H1 (cell line): Measurements from ENCODE around the gene ZNF598. TPM values are rescaled to one million over a fixed set of nuclear protein-coding genes. Genes with fewer than 3 reads are reported as not detected.

ENCODE experiments used
- CTCF ChIA-PET: fragments of 300-600 bp; sonication (Branson Sonifier 250); formaldehyde crosslinking; loops from one replicate; lab custom pipeline; 2021; ENCODE audit not compliant: partially characterized antibody; lab: Charles Lee
- POLR2A ChIA-PET: fragments of 300-600 bp; sonication (Branson Sonifier 250); formaldehyde crosslinking; loops from one replicate; lab custom pipeline; 2021; ENCODE audit warnings: inconsistent platforms; ENCODE audit not compliant: partially characterized antibody; lab: Charles Lee
- DNase-seq, 2 experiments: peaks; one replicate each; pipeline versions ENCODE4 v3.0.0 to v3.0.0-alpha.2; 2010 to 2022; ENCODE audit warnings: low spot score in 2 of 2, low read depth in 1 of 2, mixed read lengths in 1 of 2
- FAIRE-seq: peaks from 2 replicates; lab custom pipeline; 2011; peaks lifted over from hg19 to GRCh38; lab: Jason Lieb, UNC
- H2AFZ ChIP-seq: 2 replicates; pipeline ENCODE4 v1.8.1; 2012; ENCODE audit warnings: low read length, inconsistent platforms
- H2AK5ac ChIP-seq: 2 replicates; pipeline ENCODE4 v1.6.1; 2013; ENCODE audit warnings: low read depth, low read length
- H2BK120ac ChIP-seq: replicated peaks from 2 replicates; pipeline ENCODE3; 2013; ENCODE audit warnings: low read depth, low read length, inconsistent platforms
- H2BK12ac ChIP-seq: 2 replicates; pipeline ENCODE4 v1.6.1; 2013; ENCODE audit warnings: low read depth, low read length
- H2BK15ac ChIP-seq: 2 replicates; pipeline ENCODE4 v1.6.1; 2013; ENCODE audit warnings: low read length
- H2BK20ac ChIP-seq: 2 replicates; pipeline ENCODE4 v1.6.1; 2013; ENCODE audit warnings: low read length
- H2BK5ac ChIP-seq: 2 replicates; pipeline ENCODE4 v1.6.1; 2013; ENCODE audit warnings: low read depth, low read length
- H3K14ac ChIP-seq: 2 replicates; pipeline ENCODE4 v1.6.1; 2013; ENCODE audit warnings: inconsistent platforms; ENCODE audit not compliant: insufficient read length
- H3K18ac ChIP-seq: 2 replicates; pipeline ENCODE4 v1.6.1; 2013; ENCODE audit warnings: low read length; ENCODE audit errors: extremely low read depth
- H3K23ac ChIP-seq: 2 replicates; pipeline ENCODE4 v1.6.1; 2013; ENCODE audit warnings: inconsistent platforms; ENCODE audit not compliant: insufficient read length
- H3K23me2 ChIP-seq: 2 replicates; pipeline ENCODE4 v1.6.1; 2013; ENCODE audit warnings: low read depth, low read length
- H3K27ac ChIP-seq: 2 replicates; pipeline ENCODE4 v1.6.1; 2011; ENCODE audit warnings: low read depth, low read length, inconsistent platforms
- H3K27me3 ChIP-seq, 4 experiments: replicated peaks in 1 of 4; 1 replicate in 1 of 4; 2 replicates in 3 of 4; pipeline versions ENCODE4 v1.6.1 to v1.8.1; 2011 to 2013; ENCODE audit warnings: low read length in 3 of 4, mild to moderate bottlenecking in 3 of 4, inconsistent platforms in 2 of 4, mixed read lengths in 2 of 4, moderate library complexity in 1 of 4; ENCODE audit not compliant: control insufficient read depth in 3 of 4, insufficient read depth in 3 of 4; ENCODE audit errors: extremely low read depth in 1 of 4
- H3K36me3 ChIP-seq, 4 experiments: 2 replicates each; pipeline versions ENCODE4 v1.6.1 to v1.8.1; 2011 to 2013; ENCODE audit warnings: mild to moderate bottlenecking in 4 of 4, low read length in 3 of 4, moderate library complexity in 2 of 4, control low read depth in 1 of 4, inconsistent platforms in 1 of 4; ENCODE audit not compliant: insufficient read depth in 4 of 4, control insufficient read depth in 2 of 4
- H3K4ac ChIP-seq: replicated peaks from 2 replicates; pipeline ENCODE3; 2013; ENCODE audit warnings: low read length, low read depth, mixed read lengths, inconsistent platforms; ENCODE audit not compliant: insufficient read length
- H3K4me1 ChIP-seq, 4 experiments: replicated peaks in 1 of 4; 1 replicate in 1 of 4; 2 replicates in 3 of 4; pipeline versions ENCODE4 v1.6.1 to v1.8.1; 2011 to 2013; ENCODE audit warnings: low read length in 3 of 4, inconsistent platforms in 2 of 4, mixed read lengths in 1 of 4; ENCODE audit not compliant: insufficient read depth in 4 of 4, control insufficient read depth in 3 of 4
- H3K4me2 ChIP-seq, 2 experiments: 2 replicates each; pipeline versions ENCODE4 v1.6.1 to v1.8.1; 2011 to 2013; ENCODE audit warnings: low read depth in 2 of 2, low read length in 2 of 2, control low read depth in 1 of 2, inconsistent platforms in 1 of 2, mild to moderate bottlenecking in 1 of 2; ENCODE audit not compliant: insufficient read depth in 1 of 2
- H3K4me3 ChIP-seq, 4 experiments: fragments of 200-600, 300-600 bp in 1 of 4; sonication (generic), shearing (Covaris generic), sonication (Bioruptor Twin) in 1 of 4; 2 replicates each; pipeline versions ENCODE4 v1.5.1 to v1.8.1; 2011 to 2016; ENCODE audit warnings: low read length in 4 of 4, low read depth in 3 of 4, control low read depth in 2 of 4, inconsistent platforms in 2 of 4, mild to moderate bottlenecking in 2 of 4, mixed read lengths in 1 of 4, moderate library complexity in 1 of 4; ENCODE audit not compliant: insufficient read depth in 2 of 4; ENCODE audit errors: extremely low read depth in 1 of 4
- H3K56ac ChIP-seq: replicated peaks from 2 replicates; pipeline ENCODE3; 2013; ENCODE audit warnings: low read depth, mild to moderate bottlenecking, mixed read lengths, low read length, inconsistent platforms; ENCODE audit not compliant: insufficient read length
- H3K79me1 ChIP-seq: 2 replicates; pipeline ENCODE4 v1.6.1; 2013; ENCODE audit warnings: low read depth, low read length, control low read depth
- H3K79me2 ChIP-seq, 2 experiments: 2 replicates each; pipeline versions ENCODE4 v1.6.1 to v1.8.1; 2012 to 2013; ENCODE audit warnings: low read length in 2 of 2, mild to moderate bottlenecking in 2 of 2, inconsistent platforms in 1 of 2; ENCODE audit not compliant: insufficient read depth in 2 of 2, control insufficient read depth in 1 of 2
- H3K9ac ChIP-seq, 4 experiments: replicated peaks in 1 of 4; 1 replicate in 1 of 4; 2 replicates in 3 of 4; pipeline versions ENCODE4 v1.6.1 to v1.8.1; 2011 to 2013; ENCODE audit warnings: low read depth in 3 of 4, low read length in 3 of 4, control low read depth in 2 of 4, mild to moderate bottlenecking in 2 of 4, moderate library complexity in 2 of 4, inconsistent platforms in 1 of 4; ENCODE audit errors: extremely low read depth in 1 of 4
- H3K9me3 ChIP-seq, 2 experiments: 2 replicates each; pipeline versions ENCODE4 v1.6.1 to v1.8.1; 2012 to 2013; ENCODE audit warnings: mild to moderate bottlenecking in 2 of 2, moderate library complexity in 2 of 2, control low read depth in 1 of 2, inconsistent platforms in 1 of 2, low read depth in 1 of 2, low read length in 1 of 2, mixed read lengths in 1 of 2; ENCODE audit not compliant: insufficient read depth in 2 of 2
- H4K20me1 ChIP-seq, 2 experiments: replicated peaks in 1 of 2; 2 replicates each; pipeline versions ENCODE3 to v1.8.1; 2011 to 2013; ENCODE audit warnings: inconsistent platforms in 2 of 2, low read length in 2 of 2, mild to moderate bottlenecking in 1 of 2; ENCODE audit not compliant: insufficient read depth in 2 of 2, control insufficient read depth in 1 of 2
- H4K5ac ChIP-seq: 2 replicates; pipeline ENCODE4 v1.6.1; 2013; ENCODE audit warnings: low read length, low read depth, mixed read lengths, inconsistent platforms; ENCODE audit not compliant: insufficient read length
- H4K8ac ChIP-seq: 2 replicates; pipeline ENCODE4 v1.8.0; 2013; ENCODE audit warnings: mild to moderate bottlenecking, moderate library complexity, low read length, inconsistent platforms; ENCODE audit not compliant: insufficient read depth; ENCODE audit errors: extremely low read depth
- H4K91ac ChIP-seq: replicated peaks from 2 replicates; pipeline ENCODE3; 2013; ENCODE audit warnings: low read length, mixed read lengths, inconsistent platforms; ENCODE audit not compliant: insufficient read length
- POLR2AphosphoS5 ChIP-seq: IDR thresholded peaks from 2 replicates; pipeline ENCODE4 v1.6.1; 2011; ENCODE audit warnings: low read depth, low read length
- RNF2 ChIP-seq: fragments of 200-900, 300-1000 bp; sonication (generic); IDR thresholded peaks from 2 replicates; pipeline ENCODE4 v1.7.1; 2016; ENCODE audit warnings: borderline replicate concordance, low read depth, mild to moderate bottlenecking, antibody characterized with exemption, low read length; ENCODE audit not compliant: poor library complexity, severe bottlenecking; ENCODE audit errors: missing control alignments
- WGBS, 2 experiments: shearing (Covaris generic) in 1 of 2; methylation state at CpG; one replicate each; pipeline versions ENCODE4 v1.1.6 to v1.1.7; 2013 to 2015; ENCODE audit warnings: low lambda C conversion rate in 2 of 2, mixed read lengths in 2 of 2, inconsistent platforms in 1 of 2, low coverage in 1 of 2, missing lambda C conversion rate in 1 of 2; ENCODE audit not compliant: insufficient replicate concordance in 2 of 2, insufficient coverage in 1 of 2, insufficient read length in 1 of 2; ENCODE audit errors: extremely low coverage in 1 of 2, missing lambda C conversion rate in 1 of 2; 5-methylcytosine and 5-hydroxymethylcytosine counted together
- polyA plus RNA-seq, 7 experiments: library from polyadenylated mRNA; depleted of rRNA in 3 of 7; stranded (reverse) in 5 of 7; unstranded in 2 of 7; fragments of >200 nt in 5 of 7; fragments of 200-250 nt in 2 of 7; gene quantifications; 1 replicate in 5 of 7; 2 replicates in 1 of 7; 4 replicates in 1 of 7; pipeline versions ENCODE4 v1.2.1 to v1.2.3, GENCODE V29; 2011 to 2013; ENCODE audit warnings: missing spikeins in 2 of 7, mixed read lengths in 2 of 7
- total RNA-seq: library from RNA; stranded (reverse); fragmentation: NEBNext Ultra II Directional; extraction: Animal tissue kit (Norgen Biotek cat#: 25700); gene quantifications from 2 replicates; pipeline ENCODE4 v1.2.1, GENCODE V29; 2021
- TF ChIP-seq, protein P1 (sequence below), 3 experiments: IDR thresholded peaks; 1 replicate in 2 of 3; 2 replicates in 1 of 3; pipeline versions ENCODE4 v1.5.1 to v1.6.1; 2011; ENCODE audit warnings: low read length in 3 of 3, mild to moderate bottlenecking in 3 of 3, inconsistent platforms in 2 of 3, low read depth in 1 of 3, moderate library complexity in 1 of 3; ENCODE audit not compliant: insufficient read depth in 1 of 3; ENCODE audit errors: control extremely low read depth in 1 of 3

Gene ZNF598
- total and polyA plus RNA-seq, 2 of the 8 experiments (the other 6 are each of a cell fraction or from before 2014, with no cell fraction given): 29.3 to 47.6 TPM

DNA sequence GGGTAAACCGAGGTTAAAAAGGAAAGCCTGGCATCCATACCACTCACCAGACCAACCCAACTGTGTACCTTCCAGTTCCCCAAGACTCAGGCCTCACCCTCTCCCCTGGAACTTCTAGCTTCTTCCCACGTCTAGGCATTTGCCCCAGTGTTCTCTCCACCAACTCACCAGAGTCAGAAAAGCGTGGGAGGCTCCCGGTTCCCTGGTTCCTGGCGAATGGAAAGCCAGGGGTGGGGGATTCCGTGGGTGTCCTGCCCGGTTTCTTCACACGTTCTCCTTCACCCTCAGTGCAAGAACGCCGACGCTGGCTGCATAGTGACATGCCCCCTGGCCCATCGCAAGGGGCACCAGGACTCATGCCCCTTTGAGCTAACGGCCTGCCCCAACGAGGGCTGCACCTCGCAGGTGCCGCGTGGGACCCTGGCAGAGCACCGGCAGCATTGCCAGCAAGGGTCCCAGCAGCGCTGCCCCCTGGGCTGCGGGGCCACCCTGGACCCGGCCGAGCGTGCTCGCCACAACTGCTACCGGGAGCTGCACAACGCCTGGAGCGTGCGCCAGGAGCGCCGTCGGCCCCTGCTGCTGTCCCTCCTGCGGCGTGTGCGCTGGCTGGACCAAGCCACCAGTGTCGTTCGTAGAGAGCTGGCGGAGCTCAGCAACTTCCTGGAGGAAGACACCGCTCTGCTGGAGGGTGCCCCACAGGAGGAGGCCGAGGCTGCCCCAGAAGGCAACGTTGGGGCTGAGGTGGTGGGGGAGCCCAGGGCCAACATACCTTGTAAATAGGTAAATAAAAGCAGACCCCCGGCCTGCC, 41.3 kb downstream of the ZNF598 start:
- H3K4ac ChIP-seq: no peak overlapping the region
- POLR2A ChIA-PET: interaction anchor here (0.8 to 19.8 kb wide), 12 partner anchors 8 to 187 kb away, joined by 3 to 736 read pairs (median 3); partner anchors contain the start of genes GFER, MSRB1, NDUFB10 and NOXO1
- peaks cover 0 to 15% (median 10%) of the 10 kb centered on the region in 4 experiments; a peak in 5 of 7 replicates for H3K4me1 ChIP-seq
- no peak overlapping the region for H3K23ac ChIP-seq
- peaks cover 9 to 14% of the 10 kb centered on the region in 2 experiments for H4K20me1 ChIP-seq
- no peak overlapping the region for H2BK5ac ChIP-seq
- H4K8ac ChIP-seq: no peak overlapping the region
- no peak overlapping the region for H2AK5ac ChIP-seq
- H2BK20ac ChIP-seq: no peak overlapping the region
- no peak overlapping the region for H4K5ac ChIP-seq
- no peak overlapping the region for H3K4me3 ChIP-seq
- WGBS, 2 experiments: 92% methylated on average over 34 of the region's 41 CpGs; no CpG with 5 or more reads in 1 of the 2 experiments
- H2BK12ac ChIP-seq: no peak overlapping the region
- H3K18ac ChIP-seq: no peak overlapping the region
- H3K27ac ChIP-seq: no peak overlapping the region
- DNase-seq (no peak), FAIRE-seq (no peak)
- no peak overlapping the region for H4K91ac ChIP-seq
- peaks cover 19% of the 10 kb centered on the region for H3K23me2 ChIP-seq
- CTCF ChIA-PET: interaction anchor here (0.5 to 2.5 kb wide), 8 partner anchors 14 to 1011 kb away, joined by 3 to 7 read pairs (median 3); no protein-coding TSS in a partner anchor
- no peak overlapping the region for H3K9ac ChIP-seq
- H2AFZ ChIP-seq: no peak overlapping the region
- no peaks in the 10 kb centered on the region for H3K27me3 ChIP-seq
- TF ChIP-seq POLR2AphosphoS5: no peak
- no peak for TF ChIP-seq RNF2
- TF ChIP-seq, protein P1, sequence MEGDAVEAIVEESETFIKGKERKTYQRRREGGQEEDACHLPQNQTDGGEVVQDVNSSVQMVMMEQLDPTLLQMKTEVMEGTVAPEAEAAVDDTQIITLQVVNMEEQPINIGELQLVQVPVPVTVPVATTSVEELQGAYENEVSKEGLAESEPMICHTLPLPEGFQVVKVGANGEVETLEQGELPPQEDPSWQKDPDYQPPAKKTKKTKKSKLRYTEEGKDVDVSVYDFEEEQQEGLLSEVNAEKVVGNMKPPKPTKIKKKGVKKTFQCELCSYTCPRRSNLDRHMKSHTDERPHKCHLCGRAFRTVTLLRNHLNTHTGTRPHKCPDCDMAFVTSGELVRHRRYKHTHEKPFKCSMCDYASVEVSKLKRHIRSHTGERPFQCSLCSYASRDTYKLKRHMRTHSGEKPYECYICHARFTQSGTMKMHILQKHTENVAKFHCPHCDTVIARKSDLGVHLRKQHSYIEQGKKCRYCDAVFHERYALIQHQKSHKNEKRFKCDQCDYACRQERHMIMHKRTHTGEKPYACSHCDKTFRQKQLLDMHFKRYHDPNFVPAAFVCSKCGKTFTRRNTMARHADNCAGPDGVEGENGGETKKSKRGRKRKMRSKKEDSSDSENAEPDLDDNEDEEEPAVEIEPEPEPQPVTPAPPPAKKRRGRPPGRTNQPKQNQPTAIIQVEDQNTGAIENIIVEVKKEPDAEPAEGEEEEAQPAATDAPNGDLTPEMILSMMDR (IDR thresholded peaks at IDR 0.05; ENCODE audit: control extremely low read depth in 1 of 3, insufficient read depth in 1 of 3, low read depth in 1 of 3, low read length in 3 of 3): no peak
- H3K9me3 ChIP-seq: no peaks in the 10 kb centered on the region
- no peak overlapping the region for H2BK15ac ChIP-seq
- no peak overlapping the region for H3K4me2 ChIP-seq
- no peak overlapping the region for H3K14ac ChIP-seq
- H3K56ac ChIP-seq: no peak overlapping the region
- H3K79me1 ChIP-seq: peaks cover 18% of the 10 kb centered on the region
- H2BK120ac ChIP-seq: no peak overlapping the region
- H3K36me3 ChIP-seq: peaks cover 5 to 9% (median 6%) of the 10 kb centered on the region in 4 experiments; a peak in 7 of 8 replicates
- H3K79me2 ChIP-seq: peaks cover 12 to 34% of the 10 kb centered on the region in 2 experiments
